Stimulated activated CD8-positive, alpha-beta memory T cell treated with anti-CD3 and anti-CD28 coated beads, Interleukin-15, amount 100 ng/mL, for 24 hours (primary cell): ENCODE results near the gene ARHGEF26.

Experiments
- DNase-seq: peaks from one replicate; pipeline ENCODE4 v3.0.0-alpha.2; 2020; ENCODE audit warnings: low read depth

The ARHGEF26 gene

DNA sequence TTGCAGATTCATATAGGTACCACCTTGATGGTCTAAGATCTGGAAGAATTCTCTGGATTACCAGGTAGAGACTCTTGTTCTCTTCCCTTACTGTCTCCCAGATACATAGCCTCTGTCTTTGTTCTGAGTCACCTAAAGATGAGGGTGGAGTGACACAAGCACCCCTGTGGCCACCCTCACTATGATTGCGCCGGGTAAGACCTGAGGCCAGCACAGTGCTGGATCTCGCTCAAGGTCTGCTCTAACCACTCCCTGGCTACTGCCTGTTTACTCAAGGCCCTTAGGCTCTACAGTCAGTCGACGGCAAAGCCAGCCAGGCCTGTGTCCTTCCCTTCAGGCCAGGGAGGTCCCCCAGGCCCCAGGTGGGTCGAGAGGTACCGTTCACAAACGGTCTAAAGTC lies 88.3 kb downstream of the ARHGEF26 start:
- DNase-seq = no peak

- DNase-seq = no peak
These were observed 89.8 kb downstream of the ARHGEF26 start for GRCh38 chr3:154210986-154211385.

GRCh38 chr3:154214306-154214705 lies 93.1 kb downstream of the ARHGEF26 start:
- no peak for DNase-seq

- no peak for DNase-seq
These were observed 96.5 kb downstream of the ARHGEF26 start for GRCh38 chr3:154217671-154218070.

GRCh38 chr3:154218728-154219127 lies 97.5 kb downstream of the ARHGEF26 start:
- no peak for DNase-seq

DNA sequence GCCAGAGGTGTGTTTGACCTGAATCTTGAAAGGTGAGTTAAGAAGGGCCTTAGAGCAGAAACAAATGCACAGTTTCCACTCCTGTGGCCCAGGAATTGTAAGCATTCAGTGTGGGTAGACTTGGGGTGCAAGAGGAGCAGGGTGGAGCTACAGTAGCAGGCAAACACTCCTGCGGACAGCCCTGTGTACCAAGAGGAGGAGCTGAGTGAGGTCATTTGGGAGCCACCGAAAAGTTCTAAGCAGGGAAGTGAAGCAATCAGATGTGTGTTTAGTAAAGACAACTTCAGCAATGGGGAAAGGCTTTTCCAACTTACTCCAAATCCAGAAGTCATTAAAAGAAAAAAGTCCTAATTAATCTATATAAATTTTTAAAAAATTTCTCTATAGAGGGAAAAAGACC lies 99.3 kb downstream of the ARHGEF26 start:
- no peak for DNase-seq

GRCh38 chr3:154223519-154223918 lies 102.3 kb downstream of the ARHGEF26 start:
- no peak for DNase-seq

- no peak for DNase-seq
These were observed 103.2 kb downstream of the ARHGEF26 start for GRCh38 chr3:154224366-154224765.

- no peak for DNase-seq
These were observed 103.7 kb downstream of the ARHGEF26 start for GRCh38 chr3:154224866-154225265.

DNA sequence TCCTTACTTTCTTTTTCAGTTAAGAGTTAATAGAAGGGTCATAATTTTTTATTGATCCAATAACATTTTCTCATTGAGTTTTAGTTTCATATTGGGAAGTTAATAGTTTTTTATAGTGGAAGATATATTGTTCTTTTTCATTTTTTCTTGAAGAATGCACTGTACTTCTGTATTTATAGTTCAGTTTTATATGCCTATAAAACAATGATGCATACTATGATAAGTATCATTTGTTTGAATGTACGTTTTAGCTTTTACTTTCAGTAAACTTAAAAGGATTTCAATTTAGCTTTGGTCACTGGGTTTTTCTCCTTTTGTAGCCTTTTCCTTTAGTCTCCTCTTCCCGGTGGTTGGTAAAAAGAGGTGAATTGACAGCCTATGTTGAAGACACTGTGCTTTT lies 104.3 kb downstream of the ARHGEF26 start:
- no peak for DNase-seq

GRCh38 chr3:154227531-154227930 lies 106.3 kb downstream of the ARHGEF26 start:
- DNase-seq = no peak

GRCh38 chr3:154228561-154229216 lies 107.5 kb downstream of the ARHGEF26 start:
- DNase-seq = no peak

- DNase-seq = no peak
These were observed 108.0 kb downstream of the ARHGEF26 start for GRCh38 chr3:154229217-154229590.

DNA sequence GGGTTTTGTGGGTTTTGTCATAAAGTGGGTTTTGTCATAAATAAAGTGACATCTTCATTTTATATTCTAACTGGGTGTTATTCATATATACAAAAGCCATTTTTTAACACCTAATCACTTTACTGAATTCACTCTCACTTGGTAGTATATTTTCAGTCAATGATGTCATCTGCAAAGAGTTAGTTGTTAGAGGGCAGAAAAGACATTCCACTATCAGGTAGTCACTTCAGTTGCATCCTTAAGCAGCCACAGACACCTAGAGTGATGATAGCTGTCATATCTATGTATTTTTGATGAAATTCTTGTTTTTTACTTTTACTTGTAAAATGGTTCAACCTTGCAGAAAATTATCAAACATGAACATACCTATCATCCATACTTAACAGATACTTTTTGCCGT lies 114.1 kb downstream of the ARHGEF26 start:
- no peak for DNase-seq

DNA sequence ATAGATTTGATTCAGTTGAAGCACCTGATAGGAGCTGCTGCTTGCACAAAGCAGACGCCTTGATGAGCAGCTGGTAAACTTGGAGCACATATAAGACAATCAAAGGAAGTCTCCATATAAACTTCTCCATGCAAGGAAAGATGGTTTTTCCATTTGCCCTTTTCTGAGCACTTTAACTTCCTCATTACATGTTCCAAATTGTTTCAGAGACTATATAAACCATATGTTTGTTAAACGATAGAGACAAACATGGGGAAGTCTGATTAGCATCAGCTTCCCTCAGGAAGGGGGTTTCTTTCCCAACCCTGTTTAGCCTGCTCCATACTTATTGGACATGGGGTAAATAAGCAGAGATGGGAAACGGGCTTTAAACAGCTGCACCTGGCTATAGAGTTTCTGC lies 115.1 kb downstream of the ARHGEF26 start:
- DNase-seq = no peak

DNA sequence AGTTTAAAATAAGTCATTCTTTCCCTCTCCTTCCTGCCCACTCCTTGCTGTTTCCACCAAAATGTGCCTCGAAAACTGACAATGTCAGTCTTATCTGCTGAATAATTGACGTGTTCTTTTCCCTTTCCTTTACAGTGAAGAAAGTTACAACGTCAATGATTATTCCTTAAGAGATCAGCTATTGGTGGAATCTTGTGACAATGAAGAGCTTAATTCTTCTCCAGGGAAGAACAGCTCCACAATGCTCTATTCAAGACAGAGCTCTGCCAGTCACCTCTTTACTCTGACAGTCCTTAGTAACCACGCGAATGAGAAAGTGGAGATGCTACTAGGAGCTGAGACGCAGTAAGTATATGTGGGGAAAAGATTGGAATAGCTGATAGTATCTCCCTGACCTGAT lies 119.0 kb downstream of the ARHGEF26 start:
- DNase-seq = no peak

DNA sequence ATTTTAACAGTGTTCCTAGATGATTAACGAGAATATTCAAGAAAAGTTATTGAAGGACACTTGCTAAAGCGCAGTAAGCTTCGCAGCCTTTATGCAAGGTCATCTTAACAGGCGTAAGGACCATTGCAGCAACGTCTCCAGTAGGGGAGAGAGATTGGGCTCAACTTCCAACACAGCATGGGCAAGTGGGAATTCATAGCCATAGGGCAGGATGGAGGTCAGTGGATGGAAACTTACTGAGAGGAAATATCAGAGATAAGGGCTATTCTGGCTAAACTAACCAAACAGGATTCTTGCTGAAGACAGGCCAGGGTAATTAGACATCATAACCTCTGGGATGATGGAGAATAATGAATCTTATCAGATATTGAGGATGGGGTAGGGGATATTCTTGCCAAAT lies 120.3 kb downstream of the ARHGEF26 start:
- DNase-seq = no peak

DNA sequence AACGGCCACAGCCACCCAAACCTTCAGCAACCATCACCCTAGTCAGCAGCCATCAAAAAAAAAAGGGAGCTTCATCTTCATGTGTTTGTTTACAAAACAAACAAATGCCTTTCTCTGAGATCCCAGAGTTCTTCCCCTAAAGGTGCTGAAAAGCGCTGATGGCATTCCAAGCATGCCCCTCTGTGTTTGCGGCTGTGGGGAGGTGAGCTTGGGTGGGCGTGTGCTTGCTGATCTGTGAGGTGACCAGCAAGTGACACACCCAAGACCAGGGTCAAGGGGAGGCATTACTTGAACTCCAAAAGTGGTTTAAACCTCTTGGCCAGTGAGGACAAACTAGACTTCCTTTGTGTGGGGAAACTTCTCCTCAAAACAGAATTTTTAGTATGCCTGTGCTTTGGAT lies 121.6 kb downstream of the ARHGEF26 start:
- DNase-seq = no peak

GRCh38 chr3:154243353-154243752 lies 122.2 kb downstream of the ARHGEF26 start:
- no peak for DNase-seq

DNA sequence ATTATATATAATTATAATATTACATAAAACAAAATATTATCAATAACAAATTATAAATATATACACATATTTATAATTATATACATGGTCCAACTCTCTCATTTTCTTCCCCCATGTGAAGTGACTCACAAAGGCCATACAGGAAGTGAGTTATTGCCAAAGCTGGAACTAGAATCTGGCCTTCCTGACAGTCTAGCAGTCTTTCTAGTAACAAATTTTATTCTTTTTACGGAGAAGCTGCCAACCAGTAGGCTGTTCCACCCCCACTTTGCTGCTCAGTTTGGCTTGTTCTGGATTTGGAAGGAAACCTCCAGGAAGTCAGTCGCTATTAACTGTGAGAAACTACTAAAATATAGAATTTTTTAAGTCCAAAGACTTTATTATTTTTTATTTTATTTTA lies 123.5 kb downstream of the ARHGEF26 start:
- no peak for DNase-seq

DNA sequence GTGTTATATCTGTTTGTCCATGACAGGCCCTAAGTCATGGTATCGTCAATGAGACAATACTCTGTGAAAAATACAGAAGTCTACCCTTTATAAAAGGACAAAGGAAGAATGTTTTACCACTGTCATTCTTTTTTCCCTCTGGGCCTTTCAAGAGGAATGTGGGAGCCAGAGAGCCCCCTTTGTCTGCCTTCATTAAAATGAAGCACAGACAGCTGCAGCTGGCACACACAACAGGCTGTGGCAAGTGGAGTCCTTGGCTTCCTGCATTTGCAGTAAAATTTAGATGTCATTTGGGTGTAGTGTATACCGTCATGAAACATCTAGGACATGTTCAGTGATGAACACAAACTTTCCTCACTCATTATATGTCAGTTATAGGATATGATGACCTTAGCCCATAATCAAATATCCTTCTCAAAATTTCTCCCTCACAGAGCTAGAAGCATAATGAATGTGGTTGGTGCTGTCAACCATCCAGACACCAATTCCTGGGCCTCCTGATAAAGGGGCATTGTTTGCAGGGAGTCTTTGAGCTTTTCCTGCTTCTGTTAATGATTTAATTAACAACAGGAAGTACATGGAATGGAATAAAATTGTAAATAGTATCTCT lies 126.7 kb downstream of the ARHGEF26 start:
- DNase-seq = no peak

DNA sequence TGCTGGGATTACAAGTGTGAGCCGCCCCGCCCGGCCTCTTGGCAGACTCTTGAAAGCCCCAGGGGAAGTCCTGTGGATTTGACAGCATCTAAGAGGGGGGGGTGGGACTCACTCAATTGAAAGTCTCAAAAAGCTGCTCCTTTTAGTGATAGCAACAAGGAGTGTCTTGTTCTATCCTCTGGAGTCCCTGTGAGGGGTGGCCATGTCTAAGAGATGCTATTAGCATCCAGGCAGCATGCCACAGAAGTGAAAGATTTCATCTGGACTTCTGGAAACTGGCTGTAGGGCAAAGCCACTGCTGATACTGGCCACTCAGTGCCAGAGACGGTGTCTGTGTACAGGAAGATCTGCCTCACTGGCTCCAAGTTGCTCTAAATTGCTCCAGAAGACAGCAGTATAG lies 129.1 kb downstream of the ARHGEF26 start:
- no peak for DNase-seq

- DNase-seq = no peak
These were observed 130.4 kb downstream of the ARHGEF26 start for GRCh38 chr3:154251610-154252009.
